ENCODE results near the gene LLGL2.
A peak's percentile ranks its signal among the peaks of the same experiment; 100 is the strongest.
"Not testable (repeated sequence)": the region's sequence is repeated elsewhere in the genome, so short reads cannot be mapped to it uniquely, and the experiment has no call there.

The LLGL2 gene

GRCh38 chr17:75570772-75571171 lies 45.3 kb downstream of the LLGL2 start:
- DNase-seq (ENCODE audit: low spot score) = no peak

DNA sequence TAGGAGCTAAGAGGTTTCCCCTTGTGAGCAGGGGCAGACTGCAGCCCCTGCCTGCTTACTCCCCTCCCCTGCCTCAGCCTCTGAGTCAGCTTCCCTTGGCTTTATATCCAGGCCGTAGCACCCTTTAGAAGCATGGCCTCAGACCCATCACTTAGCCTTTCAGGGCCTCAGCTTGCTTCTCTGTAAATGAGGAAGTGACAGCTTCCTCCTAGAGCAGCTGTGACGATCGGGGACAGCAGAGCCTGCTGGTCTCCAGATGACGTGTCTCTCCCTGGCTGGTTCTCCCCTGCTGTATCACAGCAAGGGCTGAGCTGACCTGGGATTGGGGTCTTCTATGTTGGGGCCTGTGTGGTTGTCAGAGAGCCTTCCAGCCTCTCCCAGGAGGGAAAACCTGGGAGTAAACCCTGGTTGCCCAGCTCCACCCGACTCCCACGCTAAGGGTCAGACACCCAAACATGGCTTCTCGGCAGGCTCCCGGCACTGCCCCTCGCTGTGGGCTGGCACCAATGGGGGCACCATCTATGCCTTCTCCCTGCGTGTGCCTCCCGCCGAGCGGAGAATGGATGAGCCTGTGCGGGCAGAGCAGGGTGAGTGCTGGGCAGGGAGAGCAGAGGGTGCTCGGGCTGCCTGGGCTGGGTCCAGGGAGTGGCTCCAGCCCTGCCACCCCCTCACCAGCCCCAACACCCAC lies 45.8 kb downstream of the LLGL2 start:
- no peak for DNase-seq (ENCODE audit: low spot score)

DNA sequence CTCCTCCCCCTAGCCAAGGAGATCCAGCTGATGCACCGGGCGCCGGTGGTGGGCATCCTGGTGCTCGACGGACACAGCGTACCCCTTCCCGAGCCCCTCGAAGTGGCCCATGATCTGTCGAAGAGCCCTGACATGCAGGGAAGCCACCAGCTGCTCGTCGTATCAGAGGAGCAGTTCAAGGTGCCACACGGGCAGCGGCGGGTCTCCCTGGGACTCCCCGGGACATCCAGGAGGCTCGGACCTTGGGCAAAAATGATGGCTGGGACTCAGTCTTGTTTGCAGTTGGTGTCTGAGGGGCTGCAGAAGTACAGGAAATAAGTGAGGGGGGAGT lies 46.4 kb downstream of the LLGL2 start:
- no peak for DNase-seq (ENCODE audit: low spot score)

DNA sequence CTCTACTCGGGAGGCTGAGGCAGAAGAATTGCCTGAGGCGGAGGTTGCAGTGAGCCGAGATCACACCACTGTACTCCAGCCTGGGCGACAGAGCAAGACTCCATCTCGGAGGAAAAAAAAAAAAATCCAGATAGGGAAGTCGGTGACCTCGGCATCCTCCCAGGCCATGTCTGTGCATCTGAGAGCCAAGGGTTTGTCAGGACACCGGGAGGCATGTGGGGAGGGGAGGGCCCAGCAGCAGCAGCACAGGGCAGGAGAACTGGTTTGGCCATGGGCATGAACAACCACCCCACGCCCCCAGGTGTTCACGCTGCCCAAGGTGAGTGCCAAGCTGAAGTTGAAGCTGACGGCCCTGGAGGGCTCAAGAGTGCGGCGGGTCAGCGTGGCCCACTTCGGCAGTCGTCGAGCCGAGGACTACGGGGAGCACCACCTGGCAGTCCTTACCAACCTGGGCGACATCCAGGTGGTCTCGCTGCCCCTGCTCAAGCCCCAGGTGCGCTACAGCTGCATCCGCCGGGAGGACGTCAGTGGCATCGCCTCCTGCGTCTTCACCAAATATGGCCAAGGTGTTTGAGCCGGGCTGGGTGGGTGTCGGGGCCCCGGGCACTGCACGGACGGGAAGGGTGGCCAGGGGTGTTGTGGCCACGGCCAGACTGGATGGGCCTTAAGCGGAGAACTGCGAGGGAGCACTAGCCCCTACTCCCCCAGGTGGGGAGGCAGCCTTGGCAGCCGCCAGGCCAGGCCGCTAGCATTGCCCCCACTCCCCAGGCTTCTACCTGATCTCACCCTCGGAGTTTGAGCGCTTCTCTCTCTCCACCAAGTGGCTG lies 47.4 kb downstream of the LLGL2 start:
- DNase-seq (ENCODE audit: low spot score) = no peak

DNA sequence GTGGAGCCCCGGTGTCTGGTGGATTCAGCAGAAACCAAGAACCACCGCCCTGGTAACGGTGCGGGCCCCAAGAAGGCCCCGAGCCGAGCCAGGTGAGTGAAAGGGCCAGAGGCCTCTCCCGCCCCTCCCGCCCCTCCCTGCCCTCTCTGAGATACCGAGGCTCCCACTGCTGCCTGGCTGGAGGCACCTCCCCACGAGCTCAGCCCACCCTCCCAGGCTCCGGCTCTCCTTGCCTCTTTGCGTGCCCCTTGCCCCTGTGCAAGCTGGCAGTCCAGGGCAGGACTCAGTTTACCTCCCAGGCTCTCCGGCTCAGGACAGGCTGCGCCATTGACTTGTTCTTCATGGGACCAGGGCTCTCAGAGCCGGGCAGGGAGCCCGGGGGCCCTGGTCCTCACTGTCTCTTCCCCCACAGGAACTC lies 48.1 kb downstream of the LLGL2 start:
- no peak for DNase-seq (ENCODE audit: low spot score)

- no peak for DNase-seq (ENCODE audit: low spot score)
Measured at GRCh38 chr17:75573994-75574393, 48.5 kb downstream of the LLGL2 start.

DNA sequence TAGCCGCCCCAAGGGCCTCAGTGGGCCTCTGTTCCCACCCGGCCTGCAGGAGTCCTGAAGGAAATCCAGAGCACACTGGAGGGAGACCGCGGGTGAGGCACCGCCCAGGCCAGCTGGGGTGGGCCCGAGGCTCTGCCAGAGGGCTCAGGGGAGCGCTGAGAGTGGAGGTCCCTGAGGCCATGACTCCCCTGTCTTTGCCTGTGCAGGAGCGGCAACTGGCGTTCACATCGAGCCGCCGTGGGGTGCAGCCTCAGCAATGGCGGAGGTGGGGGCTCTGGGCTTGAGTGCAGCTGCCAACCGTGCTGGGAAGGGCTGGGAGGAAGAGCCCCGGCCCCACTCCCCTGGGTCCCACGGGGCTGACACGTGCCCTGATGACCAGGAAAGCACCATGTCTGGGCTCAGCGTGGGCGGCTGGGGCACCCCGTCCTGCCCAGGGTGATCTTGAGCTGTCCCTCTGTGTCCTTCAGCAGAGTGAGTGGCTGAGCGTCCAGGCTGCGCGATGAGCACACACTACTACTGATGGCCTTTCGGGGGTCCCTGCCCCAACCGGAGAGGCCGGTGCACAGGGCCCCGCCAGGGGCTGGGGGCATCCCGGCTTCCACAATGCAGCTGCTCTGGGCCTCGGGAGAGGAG lies 49.0 kb downstream of the LLGL2 start:
- DNase-seq (ENCODE audit: low spot score) = no peak

DNA sequence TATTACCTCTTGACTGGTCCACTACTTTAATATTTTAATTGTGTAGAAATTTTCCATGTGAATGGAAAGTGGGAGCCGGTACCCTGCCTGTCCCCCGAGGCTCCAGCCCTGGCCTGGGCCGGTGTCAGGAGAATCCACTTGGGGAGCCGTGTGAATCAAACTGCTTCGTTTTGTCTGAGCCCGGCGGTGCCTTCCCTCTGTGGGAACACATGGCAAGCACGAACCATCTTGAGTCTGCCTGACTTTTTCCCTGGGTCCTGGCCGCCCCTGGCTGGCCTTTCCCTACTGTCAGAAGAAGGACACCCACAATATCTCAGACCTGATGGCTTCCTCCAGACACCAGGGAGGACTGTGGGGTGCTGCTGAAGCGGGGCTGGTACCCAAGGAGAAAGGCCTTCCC lies 49.7 kb downstream of the LLGL2 start:
- DNase-seq (ENCODE audit: low spot score) = no peak

DNA sequence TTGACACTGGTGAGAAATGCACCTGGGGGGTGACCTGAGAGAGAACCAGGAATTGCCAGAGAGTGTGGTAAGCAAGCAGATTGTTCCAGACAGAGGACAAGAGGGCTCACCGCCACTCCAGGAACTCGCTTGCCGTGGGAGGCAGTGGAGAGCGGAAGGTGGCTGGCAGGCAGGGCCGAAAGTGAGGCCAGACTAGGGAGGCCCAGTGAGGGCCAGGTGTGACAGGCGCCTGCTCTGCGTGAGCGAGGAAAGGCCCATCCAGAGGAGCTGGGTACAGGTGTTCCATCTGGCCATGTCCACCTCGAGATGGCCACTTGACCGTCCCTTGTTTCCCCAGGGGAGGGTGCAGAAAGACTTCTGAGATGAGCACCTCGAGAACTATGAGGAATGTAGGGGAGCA lies 50.2 kb downstream of the LLGL2 start:
- no peak for DNase-seq (ENCODE audit: low spot score)

DNA sequence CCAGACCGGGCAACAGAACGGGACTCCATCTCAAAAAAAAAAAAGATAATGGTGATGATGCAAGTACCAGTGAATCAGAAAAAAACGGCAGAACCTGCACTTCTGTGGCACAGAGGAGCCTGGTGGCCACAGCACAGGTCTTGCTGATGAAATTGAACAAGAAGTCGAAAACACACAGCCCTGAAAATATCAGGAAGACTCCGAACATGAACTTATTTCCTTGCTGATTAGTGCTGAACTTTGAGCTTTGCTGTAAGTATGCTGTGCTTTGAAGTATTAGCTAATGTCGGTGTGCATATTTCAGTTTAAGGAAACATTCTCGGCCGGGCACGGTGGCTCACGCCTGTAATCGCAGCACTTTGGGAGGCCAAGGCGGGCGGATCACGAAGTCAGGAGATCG lies 51.2 kb downstream of the LLGL2 start:
- DNase-seq (ENCODE audit: low spot score) = no peak

DNA sequence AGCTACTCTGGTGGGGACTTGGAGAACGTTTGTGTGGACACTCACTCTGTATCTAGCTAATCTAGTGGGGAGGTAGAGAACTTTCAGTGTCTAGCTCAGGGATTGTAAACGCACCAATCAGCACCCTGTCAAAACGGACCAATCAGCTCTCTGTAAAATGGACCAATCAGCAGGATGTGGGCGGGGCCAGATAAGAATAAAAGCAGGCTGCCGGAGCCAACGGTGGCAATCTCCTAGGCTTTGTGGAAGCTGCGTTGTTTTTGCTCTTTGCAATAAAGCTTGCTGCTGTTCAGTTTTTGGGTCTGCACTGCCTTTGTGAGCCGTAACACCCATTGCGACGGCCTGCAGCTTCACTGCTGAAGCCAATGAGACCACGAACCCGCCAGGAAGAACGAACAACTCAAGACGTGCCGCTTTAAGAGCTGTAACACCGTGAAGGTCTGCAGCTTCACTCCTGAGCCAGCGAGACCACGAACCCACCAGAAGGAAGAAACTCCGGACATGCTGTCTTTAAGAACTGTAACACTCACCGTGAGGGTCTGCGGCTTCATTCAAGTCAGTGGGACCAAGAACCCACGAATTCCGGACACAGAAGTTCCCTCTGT lies 55.7 kb downstream of the LLGL2 start:
- DNase-seq (ENCODE audit: low spot score) = not testable (repeated sequence)

DNA sequence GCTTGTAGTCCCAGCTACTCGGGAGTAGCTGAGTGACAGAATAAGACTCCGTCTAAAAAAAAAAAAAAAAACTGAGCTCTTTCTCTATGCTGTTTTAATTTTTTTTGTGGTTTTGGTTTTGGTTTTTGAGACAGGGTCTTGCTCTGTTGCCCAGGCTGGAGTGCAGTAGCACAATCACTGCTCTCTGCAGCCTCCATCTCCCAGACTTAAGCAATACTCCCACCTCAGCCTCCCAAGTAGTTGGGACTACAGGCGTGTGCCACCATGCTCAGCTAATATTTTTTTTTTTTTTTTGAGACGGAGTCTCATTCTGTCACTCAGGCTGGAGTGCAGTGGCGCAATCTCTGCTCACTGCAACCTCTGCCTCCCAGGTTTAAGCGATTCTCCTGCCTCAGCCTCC lies 57.7 kb downstream of the LLGL2 start:
- not testable (repeated sequence) for DNase-seq (ENCODE audit: low spot score)

DNA sequence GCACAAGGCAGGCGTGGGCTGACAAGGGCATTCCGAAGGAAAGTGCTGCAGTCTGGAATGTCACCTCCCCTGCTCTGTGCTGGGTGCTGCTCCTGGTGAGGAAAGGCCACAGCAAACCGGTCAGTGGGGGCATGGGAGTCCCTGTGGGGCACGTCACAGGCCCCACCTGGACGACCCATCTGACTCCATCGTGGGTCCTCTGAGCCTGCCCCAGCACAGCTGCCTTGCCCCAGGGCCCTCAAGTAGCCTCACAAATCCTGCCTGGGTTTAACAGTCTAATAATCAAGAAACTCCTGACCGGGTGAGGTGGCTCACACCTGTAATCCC lies 59.3 kb downstream of the LLGL2 start:
- DNase-seq (ENCODE audit: low spot score) = no peak

- DNase-seq (ENCODE audit: low spot score) = no peak
Measured at GRCh38 chr17:75587675-75588595, 62.4 kb downstream of the LLGL2 start, which contains the start of gene MYO15B. Gene MYO15B (plus strand): TSS chr17:75587800. CDS start chr17:75588058, 258 bp downstream.

DNA sequence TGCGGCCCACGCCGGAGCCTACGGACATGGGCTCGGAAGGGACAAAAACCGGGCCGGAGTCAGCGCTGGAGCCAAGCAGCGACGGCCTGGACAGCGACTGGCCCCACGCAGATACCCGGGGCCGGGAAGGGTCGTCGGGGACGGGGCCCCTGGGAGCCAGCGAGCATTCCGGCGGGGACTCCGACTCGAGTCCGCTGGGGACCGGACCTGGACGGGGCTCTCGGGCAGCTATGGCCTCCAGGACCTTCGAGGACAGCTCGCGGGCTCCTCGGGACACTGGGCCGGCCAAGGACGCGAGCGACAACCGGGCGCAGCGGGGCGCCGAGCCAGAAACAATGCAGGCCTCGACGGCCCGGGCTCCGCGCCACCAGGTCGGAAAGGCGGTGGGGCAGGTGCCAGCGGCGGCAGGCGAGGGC lies 63.1 kb downstream of the LLGL2 start:
- no peak for DNase-seq (ENCODE audit: low spot score)

DNA sequence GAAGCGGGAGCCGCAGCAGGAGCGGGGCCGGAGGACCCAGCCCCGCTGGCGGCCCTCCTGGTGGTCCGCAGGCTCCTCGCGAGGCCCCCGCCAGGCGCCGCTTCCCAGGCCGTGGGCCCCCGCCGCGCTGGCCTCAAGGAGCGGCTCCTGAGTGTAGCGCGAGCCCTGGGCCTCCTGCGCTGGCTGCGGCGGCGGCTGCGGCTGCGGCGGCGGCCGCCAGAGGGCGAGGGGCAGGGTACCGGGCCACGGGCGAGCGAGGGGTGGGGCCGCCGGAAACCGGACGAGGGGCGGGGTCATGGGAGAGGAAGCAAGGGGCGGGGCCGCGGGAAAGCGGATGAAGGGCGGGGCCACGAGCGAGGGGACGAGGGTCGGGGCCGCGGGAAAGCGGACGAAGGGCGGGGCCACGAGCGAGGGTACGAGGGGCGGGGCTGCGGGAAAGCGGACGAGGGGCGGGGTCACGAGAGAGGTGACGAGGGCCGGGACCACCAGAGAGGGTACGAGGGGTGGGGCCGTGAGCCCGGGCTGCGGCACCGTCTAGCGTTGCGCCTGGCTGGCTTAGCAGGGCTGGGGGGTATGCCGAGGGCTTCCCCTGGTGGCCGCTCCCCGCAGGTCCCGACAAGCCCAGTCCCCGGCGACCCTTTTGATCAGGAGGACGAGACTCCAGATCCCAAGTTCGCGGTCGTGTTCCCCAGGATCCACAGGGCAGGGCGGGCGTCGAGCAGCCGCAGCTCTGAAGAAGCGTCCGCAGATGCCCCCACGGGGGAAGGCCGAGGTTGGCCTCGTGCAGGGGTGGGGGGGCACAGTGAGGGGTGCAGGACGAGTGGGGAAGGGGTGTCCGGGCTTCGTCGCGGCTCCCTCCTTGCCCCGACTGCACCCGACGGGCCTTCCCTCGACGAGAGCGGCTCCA lies 63.8 kb downstream of the LLGL2 start:
- peak; percentile 84 for DNase-seq (ENCODE audit: low spot score)

DNA sequence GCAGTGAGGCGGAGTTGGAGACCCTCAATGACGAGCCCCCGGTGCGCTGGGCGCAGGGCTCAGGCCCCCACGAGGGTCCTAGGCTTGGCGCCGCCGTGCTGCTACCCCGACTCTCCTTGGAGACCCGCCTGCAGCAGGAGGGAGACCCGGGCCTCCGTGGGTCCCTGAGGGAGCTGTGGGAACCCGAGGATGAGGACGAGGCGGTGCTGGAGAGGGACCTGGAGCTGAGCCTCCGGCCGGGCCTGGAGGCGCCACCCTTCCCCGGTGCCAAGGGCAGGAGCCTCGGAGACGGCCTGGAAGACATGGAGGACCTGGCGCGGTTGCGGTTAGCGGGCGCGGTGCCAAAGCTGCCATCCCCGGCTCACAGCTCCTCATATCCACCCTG lies 64.4 kb downstream of the LLGL2 start:
- no peak for DNase-seq (ENCODE audit: low spot score)

DNA sequence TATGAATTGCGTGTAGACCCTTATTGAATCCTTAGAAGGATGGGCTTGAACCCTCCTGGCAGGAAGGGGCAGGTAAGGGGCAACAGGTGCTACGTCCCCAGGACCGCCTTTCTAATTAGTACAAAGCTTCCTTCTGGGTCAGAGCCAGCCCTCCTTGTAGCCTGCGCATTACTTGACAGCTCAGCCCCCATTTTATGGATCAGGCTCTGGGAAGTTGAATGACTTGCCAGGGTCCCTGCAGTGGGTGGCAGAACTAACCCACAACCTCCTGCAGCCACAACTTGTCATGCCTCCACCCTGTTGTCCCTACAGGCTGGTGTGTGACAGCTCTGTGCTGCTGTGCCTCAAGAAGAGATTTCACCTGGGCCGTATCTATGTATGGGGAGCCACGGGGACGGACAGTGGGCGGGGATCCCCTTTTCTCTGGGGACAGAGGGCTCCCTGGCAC lies 64.8 kb downstream of the LLGL2 start:
- no peak for DNase-seq (ENCODE audit: low spot score)

GRCh38 chr17:75590849-75591721 lies 65.6 kb downstream of the LLGL2 start:
- DNase-seq (ENCODE audit: low spot score) = no peak

Data from RKO (cell line).